Measurements from ENCODE around the gene GDF15.
A peak's percentile ranks its signal among the peaks of the same experiment; 100 is the strongest.
"Not testable (repeated sequence)": the region's sequence is repeated elsewhere in the genome, so short reads cannot be mapped to it uniquely, and the experiment has no call there.

Gene GDF15

DNA sequence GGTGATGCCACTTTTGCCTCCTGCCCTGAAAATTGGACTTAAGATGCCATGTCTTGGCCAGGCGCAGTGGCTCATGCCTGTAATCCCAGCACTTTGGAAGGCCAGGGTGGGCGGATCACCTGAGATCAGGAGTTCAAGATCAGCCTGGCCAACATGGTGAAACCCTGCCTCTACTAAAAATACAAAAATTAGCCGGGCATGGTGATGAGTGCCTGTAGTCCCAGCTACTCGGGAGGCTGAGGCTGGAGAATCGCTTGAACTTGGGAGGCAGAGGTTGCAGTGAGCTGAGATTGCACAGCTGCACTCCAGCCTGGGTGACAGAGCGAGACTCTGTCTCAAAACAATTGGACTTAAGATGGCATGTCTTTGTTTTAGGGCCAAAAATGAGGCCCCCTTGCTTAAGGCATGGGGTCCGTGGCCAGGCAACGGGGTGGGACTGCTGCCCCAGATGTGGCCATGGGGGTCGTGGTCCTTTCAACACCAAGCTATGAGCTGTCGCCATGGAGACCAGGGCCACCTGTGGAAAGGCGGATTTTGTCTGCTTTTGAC lies 21.6 kb upstream of the GDF15 start:
- DNase-seq, result not testable (repeated sequence)

DNA sequence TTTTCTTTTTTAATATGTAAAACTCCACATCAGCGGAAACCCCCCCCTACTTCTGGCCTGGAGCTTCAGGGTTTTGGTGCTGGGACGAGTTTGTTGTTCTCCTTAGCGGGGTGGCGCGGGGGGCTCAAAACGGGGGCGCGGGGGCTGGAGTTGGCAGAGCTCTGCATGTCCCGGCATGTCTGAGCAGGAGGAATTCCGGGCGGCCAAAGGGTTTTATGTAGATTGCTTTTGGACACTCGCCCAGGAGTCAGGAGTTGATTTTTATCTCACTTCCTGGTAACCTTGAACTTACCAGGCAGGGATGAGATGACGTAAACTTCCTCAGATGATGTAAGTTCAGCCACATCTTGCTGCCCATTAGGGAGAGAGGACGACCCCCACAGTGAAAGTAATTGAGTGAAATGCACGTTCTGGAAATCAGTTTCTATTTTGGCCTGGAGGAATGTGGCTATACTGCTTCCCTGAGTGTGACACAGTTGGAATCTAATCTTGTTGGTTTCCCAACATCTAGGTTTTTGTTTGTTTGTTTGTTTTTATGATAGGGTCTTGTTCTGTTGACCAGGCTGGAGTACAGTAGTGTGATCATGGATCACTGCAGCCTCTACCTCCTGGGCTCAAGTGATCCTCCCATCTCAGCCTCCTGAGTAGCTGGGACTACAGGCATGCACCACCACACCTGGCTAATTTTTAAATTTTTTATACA lies 21.0 kb upstream of the GDF15 start:
- no peak for DNase-seq

DNA sequence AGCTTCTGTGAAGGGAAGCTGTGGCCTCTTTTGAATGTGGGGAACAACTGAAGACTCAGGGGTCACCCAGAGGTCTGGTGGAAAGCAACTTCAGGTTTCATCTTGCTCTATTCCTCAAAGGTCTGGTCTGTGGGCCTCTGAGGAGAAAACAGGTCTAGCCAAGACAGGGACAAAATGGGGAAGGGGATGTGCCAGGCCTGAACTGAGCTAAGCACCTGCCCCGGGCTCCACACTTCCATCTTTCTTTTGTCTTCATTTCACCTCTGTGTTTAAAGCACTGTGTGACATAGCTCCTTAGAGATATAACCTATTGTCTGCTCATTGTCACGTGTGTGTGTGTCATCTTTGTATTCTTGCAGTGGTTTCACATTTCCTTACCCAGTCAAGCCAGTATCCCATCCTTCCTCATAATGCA lies 19.9 kb upstream of the GDF15 start:
- no peak for DNase-seq

DNA sequence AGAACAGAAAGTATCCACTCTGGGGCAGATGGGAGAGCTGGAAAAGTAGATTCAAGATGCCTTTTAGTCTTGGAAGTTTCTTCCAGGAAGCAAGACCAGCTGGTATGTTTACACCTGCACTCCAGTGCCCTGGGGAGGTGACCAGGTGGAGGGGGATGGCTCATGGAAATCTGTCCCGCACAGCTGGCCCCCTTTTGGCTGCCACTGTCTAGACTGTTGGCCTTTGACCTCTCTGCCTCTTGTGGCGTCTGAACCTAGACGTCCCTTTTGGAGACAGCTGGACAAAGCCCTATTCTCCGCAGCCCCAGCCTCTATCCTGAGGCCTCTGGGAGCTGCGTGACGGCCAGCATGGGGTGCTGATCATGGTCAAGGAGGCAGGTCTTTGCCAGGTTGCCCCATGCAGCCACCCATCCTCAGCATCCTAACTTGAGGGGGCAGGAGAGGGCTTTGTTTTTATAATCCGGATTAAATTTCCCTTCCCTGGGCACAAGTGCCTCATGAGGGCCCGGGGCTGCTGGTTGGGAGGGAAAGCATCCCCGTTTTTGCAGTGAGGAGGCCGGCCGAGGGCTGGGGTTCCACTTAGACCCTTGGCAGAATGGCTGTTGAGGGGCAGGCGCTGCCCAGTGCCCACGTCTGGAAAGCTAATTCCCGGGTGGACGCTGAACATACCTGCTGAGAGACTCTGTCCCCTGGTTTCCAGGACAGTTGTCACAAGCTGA lies 17.3 kb upstream of the GDF15 start:
- no peak for DNase-seq

DNA sequence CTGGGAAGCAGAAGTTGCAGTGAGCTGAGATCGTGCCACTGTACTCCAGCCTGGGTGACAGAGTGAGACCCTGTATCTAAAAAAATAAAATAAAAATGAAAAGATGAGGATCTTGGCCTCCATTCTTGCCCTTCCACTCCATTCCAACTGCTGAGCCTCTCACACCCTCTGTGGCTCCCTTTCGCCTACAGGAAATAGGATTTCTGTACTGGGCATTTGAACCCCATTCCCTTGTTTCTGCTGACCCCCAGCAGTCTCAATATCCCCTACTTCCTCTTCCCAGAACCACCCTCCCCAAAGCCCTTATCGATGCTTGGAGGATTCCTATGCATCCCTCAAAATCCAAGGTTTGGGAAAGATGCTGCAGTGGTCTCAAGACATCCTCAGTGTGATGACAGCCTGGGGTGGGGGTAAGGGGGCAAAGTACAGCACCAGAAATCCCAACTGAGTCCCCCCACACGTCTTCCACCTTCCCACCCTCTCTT lies 12.5 kb upstream of the GDF15 start:
- DNase-seq, result no peak

DNA sequence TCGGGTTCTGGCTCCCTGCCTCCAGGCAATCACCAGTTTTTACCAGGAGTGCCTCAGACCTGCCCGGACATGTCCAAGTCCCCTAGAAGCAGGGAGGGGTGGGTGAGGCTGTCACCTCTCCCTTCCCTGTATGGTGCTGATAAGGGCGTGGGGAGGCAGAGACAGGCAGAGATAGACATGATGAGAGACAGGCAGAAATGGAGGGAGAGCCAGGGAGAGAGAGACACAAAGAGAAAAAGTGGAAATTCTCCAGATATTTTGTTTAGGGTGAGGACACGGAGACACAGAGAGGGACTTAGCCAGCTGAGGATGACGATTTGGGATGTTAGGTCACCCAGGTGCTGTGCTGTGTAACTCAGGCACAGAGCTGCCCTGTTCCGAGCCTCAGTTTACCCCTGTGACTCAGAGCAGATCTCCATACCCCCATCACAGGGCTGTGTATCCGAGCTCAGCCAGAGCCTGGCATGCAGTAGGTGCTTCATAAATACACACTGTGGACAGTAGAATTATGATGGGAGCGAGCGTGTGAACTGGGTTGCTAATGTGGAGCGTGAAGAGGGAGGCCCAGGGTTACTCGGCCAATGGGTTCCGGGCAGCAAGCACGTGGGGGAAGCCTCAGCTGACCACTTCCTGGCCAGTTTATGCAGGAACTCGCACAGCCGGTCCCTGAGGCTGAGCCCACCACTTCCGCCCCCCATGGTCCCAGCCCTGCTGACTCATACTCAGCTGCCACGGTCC lies 11.9 kb upstream of the GDF15 start:
- no peak for DNase-seq

DNA sequence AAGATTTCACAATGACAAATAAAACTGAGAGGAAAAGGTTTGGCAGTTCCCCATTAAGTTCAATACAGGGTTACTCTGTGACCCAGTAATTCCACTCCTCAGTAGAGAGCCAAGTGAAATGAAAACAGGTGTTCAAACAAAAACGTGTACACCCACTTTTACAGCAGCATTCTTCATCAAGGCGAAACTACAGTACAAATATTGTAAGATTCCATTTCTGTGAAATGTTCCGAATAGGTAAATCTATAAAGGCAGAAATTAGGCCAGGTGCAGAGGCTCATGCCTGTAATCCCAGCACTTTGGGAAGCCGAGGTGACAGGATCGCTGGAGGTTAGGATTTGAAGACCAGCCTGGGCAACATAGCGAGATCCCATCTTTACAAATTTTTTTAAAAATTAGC lies 8.9 kb upstream of the GDF15 start:
- DNase-seq, result no peak

DNA sequence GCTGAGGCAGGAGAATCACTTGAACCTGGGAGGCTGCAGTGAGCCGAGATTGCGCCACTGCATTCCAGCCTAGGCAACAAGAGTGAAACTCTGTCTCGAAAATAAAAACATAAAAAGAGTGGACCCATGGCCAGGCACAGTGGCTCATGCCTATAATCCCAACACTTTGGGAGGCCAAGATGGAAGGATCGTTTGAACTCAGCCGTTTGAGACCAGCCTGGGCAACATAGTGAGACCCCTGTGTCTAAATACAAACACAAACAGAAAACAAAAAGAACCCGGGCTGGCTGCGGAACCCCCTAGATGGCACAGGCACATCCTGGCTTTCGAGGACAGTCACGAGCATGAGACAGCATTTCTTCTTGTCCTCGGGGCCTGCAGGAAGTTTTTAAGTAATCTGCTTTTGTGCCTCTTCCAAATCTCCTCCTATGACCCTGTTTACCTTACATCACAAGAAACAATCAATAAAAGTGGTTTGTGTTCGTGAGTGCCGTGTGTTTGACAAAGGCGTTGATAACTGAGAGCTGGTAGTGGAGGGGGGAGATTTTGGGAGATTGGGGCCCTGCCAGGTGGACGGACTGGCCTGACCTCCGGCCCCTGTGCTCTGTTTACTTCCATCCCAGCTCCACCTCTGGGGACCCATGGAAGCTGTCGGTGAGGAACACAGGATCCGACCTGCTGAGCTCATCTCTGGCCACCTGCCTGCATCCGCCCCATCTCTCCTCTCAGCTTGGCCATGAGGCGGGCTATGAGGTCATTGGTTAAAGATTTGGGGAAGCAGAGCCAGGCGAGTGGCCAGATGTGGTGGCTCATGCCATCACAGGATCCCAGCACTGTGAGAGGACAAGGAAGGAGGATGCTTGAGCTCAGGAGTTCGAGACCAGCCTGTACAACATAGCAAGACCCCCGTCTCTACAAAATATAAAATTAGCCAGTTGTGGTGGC lies 5.9 kb upstream of the GDF15 start:
- no peak for DNase-seq

DNA sequence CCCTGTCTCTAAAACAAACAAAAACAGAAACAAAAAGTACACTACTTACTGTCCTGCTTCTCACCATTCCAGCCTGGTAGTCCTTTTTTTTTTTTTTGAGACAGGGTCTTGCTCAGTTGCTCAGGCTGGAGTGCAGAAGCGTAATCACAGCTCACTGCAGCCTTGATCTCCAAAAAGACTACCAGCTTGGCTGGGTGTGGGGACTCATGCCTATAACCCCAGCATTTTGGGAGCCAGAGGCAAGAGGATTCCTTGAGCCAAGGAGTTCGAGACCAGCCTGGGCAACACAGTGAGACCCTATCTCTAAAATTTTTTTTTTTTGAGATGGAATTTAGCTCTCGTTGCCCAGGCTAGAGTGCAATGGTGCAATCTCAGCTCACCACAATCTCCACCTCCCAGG lies 5.1 kb upstream of the GDF15 start:
- no peak for DNase-seq

DNA sequence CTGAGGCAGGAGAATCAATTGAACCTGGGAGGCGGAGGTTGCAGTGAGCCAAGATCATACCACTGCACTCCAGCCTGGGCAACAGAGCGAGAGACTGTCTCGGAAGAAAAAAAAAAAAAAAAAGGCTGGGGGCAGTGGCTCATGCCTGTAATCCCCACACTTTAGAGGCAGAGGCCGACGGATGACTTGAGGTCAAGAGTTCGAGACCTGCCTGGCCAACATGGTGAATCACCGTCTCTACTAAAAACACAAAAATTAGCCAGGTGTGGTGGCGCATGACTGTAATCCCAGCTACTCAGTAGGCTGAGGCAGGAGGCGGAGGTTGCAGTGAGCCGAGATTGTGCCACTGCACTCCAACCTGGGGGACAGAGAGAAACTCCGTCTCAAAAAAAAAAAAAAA lies 2.3 kb upstream of the GDF15 start:
- not testable (repeated sequence) for DNase-seq

DNA sequence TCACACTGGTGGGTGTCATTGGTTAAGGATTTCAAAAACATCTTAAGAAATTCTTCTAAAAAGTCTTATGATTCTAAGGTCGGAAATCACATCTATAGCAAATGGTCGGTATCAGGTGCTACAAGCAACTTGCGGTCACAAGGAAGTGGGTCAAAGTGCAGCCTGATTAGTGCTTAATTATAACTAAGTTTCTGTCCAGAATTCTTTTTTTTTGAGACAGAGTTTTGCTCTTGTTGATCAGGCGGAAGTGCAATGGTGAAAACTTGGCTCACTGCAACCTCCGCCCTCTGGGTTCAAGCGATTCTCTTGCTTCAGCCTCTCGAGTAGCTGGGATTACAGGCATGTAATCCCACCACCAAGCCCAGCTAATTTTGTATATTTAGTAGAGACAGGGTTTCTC lies 1.2 kb upstream of the GDF15 start:
- no peak for DNase-seq

DNA sequence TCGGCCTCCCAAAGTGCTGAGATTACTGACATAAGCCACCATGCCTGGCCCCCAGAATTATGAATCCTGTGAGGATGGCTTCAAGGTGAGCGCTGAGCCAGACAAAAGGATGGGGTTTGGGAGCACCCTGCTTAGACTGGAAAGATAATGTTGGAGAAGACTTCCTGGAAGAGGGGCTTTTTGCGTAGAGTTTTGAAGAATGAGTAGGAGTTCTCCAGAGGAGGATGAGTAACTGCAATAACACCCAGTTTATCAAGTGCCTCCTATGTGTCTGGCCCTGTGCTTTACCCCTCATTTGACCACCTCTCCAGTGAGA lies 641 bp upstream of the GDF15 start:
- DNase-seq, result no peak

DNA sequence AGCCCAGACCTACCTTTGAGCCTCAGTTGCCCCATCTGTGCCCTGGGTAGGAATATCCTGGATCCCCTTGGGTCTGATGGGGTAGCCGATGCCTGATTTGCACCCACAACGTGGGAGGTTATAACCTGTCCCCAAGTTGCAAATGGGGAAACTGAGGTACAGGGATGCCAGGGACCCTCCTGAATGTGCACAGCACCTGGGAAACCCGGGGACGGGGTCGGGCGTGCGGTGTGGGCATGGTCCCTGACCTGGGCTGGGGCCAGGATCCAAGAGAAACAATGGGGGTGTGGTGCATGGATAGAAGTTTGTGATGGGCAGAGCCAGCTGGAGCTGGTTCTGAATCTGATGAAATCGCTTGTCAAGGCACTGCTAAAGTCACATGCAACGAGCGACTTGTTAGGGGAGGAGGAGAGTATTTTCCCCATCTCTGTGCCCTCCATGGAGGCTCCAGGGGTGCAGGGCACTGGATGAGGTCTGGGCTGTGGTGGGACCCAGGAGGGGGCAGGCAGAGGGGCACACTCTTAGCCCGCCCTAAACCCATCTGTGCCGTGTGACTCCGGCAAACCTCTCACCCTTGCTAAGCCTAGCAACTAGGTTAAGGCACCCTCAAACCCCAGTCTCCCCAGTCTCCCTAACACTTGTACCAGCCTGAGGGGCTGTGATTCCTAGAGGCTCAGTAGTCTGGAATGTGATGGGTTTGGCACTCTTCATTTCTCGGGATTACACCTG lies 749 bp downstream of the GDF15 start:
- DNase-seq, result no peak

DNA sequence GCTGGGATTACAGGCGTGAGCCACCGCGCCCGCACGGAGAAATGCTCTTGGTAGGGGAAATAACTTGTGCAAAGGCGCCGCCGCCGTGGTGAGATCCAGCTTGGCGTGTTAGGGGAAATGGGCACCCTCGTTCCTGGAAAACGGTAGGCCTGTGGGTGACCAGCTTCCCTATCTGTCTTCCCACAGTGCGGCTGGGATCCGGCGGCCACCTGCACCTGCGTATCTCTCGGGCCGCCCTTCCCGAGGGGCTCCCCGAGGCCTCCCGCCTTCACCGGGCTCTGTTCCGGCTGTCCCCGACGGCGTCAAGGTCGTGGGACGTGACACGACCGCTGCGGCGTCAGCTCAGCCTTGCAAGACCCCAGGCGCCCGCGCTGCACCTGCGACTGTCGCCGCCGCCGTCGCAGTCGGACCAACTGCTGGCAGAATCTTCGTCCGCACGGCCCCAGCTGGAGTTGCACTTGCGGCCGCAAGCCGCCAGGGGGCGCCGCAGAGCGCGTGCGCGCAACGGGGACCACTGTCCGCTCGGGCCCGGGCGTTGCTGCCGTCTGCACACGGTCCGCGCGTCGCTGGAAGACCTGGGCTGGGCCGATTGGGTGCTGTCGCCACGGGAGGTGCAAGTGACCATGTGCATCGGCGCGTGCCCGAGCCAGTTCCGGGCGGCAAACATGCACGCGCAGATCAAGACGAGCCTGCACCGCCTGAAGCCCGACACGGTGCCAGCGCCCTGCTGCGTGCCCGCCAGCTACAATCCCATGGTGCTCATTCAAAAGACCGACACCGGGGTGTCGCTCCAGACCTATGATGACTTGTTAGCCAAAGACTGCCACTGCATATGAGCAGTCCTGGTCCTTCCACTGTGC lies 2.4 kb downstream of the GDF15 start:
- peak; percentile 28 to 64 for DNase-seq

DNA sequence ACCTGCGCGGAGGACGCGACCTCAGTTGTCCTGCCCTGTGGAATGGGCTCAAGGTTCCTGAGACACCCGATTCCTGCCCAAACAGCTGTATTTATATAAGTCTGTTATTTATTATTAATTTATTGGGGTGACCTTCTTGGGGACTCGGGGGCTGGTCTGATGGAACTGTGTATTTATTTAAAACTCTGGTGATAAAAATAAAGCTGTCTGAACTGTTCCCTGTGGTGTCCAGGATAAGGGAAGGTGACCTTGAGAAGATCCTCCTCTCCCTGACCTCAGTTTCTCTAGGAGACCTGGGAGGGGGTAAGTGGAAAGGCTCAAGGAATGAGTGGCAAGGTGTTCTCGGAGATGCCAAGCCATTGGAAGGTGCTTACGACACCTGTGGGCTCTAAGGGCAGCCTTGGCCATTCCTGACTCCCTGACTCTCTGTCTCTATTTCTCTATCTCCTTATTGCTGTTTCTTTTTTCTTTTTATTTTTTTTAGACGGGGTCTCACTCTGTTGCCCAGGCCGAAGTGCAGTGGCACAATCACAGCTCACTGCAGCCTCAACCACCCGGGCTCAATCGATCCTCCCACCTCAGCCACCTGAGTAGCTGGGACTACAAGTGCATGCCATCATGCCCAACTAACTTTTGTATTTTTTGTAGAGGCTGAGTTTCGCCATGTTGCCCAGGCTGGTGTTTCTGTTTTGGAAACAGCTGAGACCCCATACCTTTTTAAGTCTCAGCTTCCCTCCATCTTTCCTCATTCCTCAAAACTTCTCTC lies 3.2 kb downstream of the GDF15 start:
- no peak for DNase-seq

DNA sequence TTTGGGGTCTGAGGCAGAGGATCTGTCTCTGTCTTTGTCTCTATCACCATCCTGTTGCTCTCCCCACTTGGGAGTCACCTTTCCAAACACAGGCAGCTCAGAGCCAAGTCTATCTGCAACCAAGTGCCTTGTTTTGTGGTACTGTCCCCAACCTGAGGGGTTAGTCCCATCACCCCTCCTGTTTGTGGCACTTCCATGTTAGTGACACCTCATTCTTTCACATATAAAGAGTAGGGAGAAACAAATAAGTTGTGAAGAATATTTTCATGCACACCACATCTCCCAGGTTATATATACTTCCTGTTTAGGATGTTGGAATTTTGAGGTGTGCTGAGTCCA lies 3.7 kb downstream of the GDF15 start:
- no peak for DNase-seq

DNA sequence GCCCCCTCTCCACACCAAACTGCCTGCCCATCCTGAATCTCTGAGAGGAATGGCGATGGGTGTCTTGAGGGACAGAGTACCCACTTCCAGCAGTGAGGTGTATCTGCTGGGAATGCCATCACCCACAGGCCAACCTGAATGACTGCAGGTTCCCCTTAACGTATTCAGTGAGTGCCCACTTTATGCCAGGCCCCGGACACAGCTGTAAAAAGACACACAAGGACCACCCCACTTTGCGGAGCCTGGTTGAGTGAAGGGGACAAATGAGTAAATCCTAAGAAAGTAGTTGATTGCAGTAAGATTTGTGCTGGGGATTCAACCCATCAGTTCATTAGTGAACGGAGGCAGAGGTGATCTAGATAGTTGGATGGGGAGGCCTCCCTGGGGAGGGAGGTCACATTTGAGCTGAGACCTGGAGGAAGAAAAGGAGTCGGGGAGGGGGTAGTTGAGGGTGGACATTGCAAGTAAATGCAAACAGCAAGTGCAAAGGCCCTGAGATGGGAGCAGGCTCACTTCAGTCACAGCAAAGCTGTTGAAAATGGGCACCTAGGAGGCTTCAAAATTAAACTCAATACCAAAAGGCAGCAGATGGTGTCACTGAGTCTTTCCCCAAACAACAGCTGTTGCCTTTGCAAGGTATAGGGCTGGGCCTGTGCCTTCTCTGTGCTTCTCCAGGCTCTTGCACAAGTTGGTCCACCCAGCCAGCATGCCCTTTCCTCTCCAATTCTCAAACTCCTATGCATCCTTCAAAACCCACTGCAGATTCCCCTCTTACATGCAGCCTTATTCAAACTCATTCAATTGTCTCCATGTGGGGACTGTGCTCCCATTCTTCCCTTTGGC lies 4.3 kb downstream of the GDF15 start:
- DNase-seq, result no peak

DNA sequence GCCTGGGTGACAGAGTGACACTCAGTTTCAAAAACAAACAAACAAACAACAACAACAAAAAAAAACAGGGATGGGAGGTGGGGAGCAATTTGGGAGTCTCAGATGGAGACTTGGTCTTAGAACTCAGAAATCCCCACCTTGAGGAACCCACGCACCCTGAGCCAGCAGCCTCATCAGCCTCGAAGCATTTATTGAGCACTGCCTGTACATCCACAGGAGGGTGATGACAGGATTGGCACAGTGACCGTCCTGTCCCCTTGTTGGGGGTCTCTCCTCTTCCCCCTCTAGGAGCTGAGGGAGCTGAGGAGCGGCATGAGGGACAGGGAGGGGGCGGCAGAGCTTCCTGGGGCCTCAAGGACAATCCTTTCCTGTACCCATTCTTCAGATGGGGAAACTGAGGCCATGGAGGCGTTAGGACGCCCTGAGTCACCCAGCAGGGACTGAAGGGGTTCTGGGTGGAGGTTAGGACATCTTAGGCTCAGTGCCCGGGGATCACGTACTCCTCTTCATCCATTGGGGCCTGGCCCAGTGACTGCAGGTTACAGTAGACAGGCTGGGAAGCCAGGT lies 5.6 kb downstream of the GDF15 start:
- DNase-seq, result no peak

DNA sequence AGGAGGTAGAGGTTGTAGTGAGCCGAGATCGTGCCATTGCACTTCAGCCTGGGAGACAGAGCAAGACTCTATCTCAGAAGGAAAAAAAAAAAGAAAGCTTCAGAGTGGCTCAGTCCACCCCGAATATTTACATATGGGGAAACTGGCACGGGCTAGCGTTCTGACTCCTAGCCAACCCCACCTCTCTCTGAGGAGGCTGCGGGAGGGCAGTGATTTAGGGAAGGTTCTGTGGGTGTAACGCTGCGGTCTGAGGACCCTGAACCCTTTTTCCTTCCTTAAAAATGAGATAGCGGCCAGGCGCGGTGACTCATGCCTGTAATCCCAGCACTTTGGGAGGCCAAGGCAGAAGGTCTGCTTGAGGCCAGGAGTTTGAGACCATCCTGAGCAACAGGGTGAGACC lies 6.5 kb downstream of the GDF15 start:
- no peak for DNase-seq

Data from NCI-H1930 (cell line).